ENCODE results near the gene CDC42SE2.
"Not testable (repeated sequence)": the region's sequence is repeated elsewhere in the genome, so short reads cannot be mapped to it uniquely, and the experiment has no call there.

The CDC42SE2 gene

GRCh38 chr5:131252824-131253171, 11.1 kb upstream of the CDC42SE2 start:
- DNase-seq, result peak; percentile 74

DNA sequence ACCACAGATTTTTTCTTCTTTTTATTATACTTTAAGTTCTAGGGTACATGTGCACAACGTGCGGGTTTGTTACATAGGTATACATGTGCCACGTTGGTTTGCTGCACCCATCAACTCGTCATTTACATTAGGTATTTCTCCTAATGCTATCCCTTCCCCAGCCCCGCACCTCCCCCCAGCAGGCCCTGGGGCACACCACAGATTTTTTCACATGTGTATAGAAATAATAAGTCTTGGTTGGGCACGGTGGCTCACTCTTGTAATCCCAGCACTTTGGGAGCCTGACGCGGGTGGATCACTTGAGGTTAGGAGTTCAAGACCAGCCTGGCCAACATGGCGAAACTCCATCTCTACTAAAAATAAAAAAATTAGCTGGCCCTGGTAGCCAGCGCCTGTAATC, 9.8 kb upstream of the CDC42SE2 start:
- DNase-seq, result peak; percentile 25

- DNase-seq, result no peak
Measured at GRCh38 chr5:131254741-131255140, 9.1 kb upstream of the CDC42SE2 start.

DNA sequence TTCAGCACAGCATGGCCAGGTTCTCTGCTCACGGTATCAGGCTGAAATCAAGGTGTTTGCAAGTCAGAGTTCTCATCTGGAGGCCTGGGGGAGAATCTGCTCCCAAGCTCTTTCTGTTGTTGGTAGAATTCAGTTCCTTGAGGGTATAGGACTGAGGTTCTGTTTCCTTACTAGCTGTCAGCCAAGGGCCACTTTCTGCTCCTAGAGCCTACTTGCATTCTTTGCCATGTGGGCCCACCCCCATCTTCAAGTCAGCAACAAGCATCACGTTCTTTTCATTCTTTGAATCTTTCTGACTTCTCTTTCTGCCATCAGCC, 7.4 kb upstream of the CDC42SE2 start:
- no peak for DNase-seq

DNA sequence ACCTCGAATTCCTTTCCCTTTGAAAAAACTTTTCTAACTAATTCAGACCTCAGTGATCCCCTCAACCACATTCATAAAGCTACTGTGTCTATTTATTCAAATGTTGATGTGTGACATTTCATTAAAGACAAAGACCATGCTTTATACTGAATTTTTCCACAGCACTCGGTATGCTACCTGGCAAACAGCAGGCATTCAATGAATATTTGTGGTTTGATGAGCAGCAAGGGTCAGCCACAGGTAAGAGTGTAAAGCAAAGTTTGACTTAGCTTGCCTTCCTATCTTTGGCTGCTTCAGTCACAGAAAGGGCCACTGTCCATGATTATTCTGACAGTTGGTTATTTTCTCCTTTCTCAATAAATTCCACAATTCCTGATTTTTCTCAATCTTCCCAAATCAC, 5.1 kb upstream of the CDC42SE2 start:
- DNase-seq, result no peak

GRCh38 chr5:131259326-131259725, 4.5 kb upstream of the CDC42SE2 start:
- DNase-seq, result no peak

DNA sequence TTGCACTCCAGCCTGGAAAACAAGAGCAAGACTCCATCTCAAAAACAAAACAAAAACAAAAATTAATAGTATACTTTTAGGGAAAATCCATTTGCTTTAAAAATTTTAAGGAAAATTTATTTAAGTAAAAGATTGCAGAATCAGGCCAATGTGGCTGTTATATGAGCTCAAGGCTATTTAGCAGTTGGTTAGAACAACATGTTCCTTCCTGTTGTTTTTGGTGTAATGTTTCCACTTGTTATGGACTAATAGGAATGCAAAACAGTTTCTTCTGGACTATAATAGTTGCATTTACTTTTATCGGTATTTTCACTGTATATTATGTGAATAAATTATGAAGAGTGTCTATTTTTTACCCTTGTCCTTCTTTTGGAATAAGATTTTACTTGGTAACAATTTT, 3.0 kb upstream of the CDC42SE2 start:
- no peak for DNase-seq

DNA sequence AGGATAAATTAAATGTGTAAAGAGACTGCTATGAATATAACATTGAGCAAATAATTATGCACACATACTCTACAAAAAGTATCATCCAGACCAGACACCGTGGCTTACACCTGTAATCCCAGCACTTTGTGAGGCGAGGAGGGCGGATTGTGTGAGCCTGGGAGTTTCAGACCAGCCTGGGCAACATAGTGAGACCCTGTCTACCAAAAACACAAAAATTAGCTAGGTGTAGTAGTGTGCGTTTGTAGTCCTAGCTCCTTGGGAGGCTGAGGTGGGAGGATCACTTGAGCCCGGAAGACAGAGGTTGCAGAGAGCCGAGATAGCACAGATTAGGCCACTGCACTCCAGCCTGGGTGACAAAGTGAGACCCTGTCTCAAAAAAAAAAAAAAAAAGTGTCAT, 2.4 kb upstream of the CDC42SE2 start:
- no peak for DNase-seq

GRCh38 chr5:131262953-131263541, 806 bp upstream of the CDC42SE2 start:
- no peak for DNase-seq

DNA sequence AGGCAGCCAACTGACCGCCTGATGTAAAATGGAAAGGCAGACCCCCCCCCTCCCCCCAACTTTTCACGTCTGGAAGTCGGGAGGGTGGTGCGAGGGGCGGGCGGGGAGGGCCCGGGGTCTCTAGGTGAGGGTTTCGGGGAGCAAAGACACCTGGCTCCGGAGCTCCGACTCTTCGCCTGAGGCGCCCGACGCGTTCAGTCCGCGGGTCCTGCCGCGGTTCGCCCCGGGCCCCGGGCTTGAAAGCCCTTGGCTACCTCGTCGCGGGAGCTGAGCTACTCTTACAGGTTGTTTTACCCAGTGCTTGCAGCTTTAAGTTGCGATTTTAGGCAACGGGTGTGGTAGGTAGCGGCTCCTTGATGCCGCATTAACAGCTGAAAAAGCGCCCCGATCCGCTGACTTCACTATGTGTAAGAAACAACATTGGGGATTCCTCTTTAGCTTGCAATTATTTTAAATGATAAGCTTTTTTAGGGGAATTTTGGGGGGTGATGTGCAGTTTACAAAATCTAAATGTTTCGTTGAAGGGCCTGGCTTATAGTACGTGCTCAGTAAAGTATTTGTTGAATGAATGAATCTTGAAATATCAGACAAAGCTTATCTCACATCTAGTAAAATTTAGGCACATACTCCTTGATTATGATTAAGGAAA, 722 bp downstream of the CDC42SE2 start:
- peak; percentile 34 for DNase-seq

- DNase-seq, result no peak
Measured at GRCh38 chr5:131265311-131265803, 1.5 kb downstream of the CDC42SE2 start.

DNA sequence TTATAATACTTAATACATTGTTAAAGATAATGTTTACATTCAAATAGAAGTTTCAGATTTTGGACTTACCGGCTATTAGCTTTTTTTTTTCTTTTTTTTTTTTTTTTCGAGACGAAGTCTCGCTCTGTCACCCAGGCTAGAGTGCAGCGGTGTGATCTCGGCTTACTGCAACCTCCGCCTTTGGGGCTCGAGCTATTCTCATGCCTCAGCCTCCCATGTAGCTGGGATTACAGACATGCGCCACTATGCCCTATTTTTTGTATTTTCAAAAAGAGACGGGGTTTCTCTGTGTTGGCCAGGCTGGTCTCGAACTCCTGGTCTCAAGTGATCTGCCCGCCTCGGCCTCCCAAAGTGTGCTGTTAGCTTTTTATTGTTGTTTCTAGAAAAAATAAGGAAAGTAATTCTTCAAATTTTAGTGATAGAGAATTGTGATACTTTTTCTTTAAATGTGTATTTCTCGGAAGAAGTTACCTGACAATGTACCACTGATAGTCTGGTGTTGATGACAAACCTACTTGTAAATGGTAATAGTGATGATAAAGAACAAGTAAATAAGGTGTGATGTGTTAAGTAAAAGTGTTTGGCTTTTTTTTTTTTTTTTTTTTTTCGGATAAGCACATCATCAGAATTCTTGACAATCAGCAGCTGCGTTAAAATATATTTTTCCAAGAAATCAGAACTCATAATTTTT, 2.7 kb downstream of the CDC42SE2 start:
- peak; percentile 53 for DNase-seq

DNA sequence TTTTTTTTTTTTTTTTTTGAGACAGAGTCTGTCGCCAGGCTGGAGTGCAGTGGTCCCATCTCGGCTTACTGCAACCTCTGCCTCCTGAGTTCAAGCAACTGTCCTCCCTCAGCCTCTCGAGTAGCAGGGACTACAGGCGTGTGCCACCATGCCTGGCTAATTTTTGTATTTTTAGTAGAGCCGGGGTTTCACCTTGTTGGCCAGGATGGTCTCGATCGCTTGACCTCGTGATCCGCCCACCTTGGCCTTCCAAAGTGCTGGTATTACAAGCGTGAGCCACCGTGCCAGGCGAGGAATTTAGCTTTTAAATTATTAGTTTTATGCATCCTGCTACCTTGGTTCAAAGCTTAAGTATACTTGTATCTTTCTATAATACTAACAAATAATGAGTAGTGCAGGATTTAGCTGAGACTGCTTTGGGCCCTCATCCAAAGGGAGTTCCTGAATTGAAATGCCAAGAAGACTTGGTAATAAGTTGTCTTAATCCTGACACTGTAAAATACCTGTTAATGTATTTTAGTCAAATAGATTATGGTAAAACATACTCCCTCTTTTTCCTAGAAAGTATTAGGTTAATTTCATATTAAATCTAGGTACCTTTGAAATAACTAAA, 5.0 kb downstream of the CDC42SE2 start:
- DNase-seq, result no peak

DNA sequence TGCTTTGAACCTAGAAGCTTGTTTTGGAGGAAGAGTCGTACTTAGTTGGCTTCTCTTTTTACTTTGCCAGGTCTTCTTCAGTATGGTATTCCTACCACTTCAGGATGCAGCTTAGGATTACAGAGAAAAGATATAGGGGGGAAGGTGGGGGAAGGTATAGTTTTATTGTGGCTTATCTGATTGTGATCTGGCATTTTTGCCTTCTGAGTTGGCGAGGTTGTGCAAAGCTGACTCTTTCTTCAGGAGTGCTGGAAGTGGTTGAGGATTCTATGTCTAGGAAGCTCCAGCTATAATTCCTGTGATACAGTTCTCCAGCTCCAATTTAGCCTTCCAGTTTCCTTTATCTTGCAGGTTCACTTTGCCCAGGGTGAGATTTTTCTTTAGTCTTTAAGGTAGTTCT, 7.0 kb downstream of the CDC42SE2 start:
- DNase-seq, result no peak

DNA sequence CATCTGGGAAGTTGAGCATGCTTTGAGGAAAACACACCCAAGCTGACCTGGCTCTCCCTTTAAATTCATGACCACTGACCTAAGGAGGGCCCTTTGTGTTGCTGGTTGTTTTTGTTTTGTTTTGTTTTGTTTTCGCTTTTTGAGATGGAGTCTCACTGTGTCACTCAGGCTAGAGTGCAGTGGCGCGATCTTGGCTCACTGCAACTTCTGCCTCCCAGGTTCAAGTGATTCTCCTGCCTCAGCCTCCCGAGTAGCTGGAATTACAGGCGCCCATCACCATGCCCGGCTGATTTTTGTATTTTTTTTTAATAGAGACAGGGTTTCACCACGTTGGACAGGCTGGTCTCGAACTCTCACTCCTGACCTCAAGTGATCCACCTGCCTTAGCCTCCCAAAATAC, 8.0 kb downstream of the CDC42SE2 start:
- not testable (repeated sequence) for DNase-seq

GRCh38 chr5:131272307-131272706, 8.5 kb downstream of the CDC42SE2 start:
- no peak for DNase-seq

GRCh38 chr5:131272724-131273123, 8.9 kb downstream of the CDC42SE2 start:
- no peak for DNase-seq

GRCh38 chr5:131274326-131275063, 10.6 kb downstream of the CDC42SE2 start:
- DNase-seq, result no peak

DNA sequence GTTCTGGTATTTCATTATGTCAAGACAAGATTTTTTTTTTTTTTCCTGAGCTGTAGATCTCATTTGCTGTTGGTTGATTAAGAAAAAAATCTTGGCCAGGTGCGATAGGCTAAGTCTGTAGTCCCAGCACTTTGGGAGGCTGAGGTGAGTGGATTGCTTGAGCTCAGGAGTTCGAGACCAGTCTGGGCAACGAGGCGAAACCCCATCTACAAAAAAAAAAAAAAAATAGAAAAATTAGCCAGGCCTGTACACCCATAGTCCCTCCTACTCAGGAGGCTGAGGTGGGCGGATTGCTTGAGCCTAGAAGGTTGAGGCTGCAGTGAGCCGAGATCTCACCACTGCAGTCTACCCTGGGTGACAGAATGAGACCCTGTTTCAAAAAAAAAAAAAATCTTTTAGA, 12.2 kb downstream of the CDC42SE2 start:
- DNase-seq, result no peak

DNA sequence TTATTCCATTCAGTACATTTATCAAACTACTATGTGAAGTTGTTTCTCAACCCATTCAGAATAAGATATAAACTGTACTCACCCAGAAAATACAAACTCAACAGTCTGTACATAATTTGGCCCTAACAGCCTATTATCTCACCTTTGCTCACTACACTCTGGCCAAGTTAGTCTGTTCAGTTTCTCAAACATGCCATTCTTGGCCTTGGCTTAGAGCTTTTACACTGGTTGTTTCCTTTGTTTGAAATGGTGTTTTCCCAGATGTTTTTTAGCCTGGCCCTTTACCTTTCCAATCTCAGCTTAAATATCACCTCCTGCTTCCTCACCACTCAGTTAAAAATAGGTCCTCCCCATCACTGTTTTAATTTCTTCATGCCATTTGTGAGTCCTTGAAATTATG, 13.6 kb downstream of the CDC42SE2 start:
- no peak for DNase-seq

DNA sequence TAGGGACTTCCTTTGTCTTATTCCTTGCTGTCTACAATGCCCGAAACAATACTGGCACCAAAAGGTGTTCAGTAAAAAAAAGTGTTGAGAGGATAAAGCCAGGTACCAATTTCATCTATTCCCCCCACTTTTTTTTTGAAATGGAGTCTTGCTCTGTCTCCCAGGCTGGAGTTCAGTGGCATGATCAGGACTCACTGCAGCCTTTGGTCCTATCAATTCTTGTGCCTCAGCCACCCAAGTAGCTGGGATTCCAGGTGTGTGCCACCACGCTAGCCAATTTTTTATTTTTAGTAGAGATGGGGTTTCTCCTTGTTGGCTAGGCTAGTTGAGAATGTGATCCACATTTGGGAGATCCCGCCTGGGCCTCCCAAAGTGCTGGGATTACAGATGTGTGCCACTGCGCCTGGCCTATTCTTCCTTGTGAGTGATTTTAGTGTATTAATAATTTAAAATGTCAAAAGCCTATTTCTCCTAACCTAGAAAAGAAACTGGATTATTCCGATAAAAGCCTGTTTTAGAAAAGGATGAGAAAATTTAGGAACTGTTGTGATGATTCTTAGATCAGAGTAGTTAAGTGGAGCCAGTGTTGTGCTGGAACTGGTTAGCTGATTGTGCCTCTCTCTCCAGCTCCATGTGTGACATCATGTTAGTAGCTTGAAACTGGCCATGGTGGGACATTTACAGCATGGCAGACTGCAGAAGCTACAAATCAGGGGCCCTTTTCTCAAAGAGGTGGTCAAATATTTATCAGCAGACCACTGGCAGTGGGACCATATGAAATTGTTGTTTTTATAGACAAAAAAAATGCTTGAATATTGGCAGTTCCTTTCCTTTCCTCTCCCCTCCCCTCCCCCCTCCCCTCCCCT, 14.3 kb downstream of the CDC42SE2 start:
- no peak for DNase-seq

- DNase-seq, result not testable (repeated sequence)
Measured at GRCh38 chr5:131278741-131279124, 14.9 kb downstream of the CDC42SE2 start.
